Hepatocyte (in vitro differentiated cells): ENCODE measurements around the gene CFAP141. TPM values are rescaled to one million over a fixed set of nuclear protein-coding genes. Genes with fewer than 3 reads are reported as not detected.

ENCODE experiments used
- DNase-seq: peaks from one replicate; pipeline ENCODE4 v3.0.0-alpha.2; 2016; ENCODE audit warnings: low spot score
- H2AFZ ChIP-seq: fragments of 200-600 bp; sonication (generic); 2 replicates; pipeline ENCODE4 v1.6.0; 2016; ENCODE audit warnings: antibody characterized with exemption, mild to moderate bottlenecking
- H3K27ac ChIP-seq: fragments of 200-600 bp; sonication (generic); 2 replicates; pipeline ENCODE4 v1.5.1; 2016; ENCODE audit warnings: mild to moderate bottlenecking
- H3K27me3 ChIP-seq: fragments of 200-600 bp; sonication (generic); 2 replicates; pipeline ENCODE4 v1.6.1; 2016
- H3K36me3 ChIP-seq: fragments of 200-600 bp; sonication (generic); replicated peaks from 2 replicates; pipeline ENCODE4 v1.5.1; 2016; ENCODE audit warnings: low read depth; ENCODE audit not compliant: insufficient read depth
- H3K4me1 ChIP-seq: fragments of 200-600 bp; sonication (generic); 2 replicates; pipeline ENCODE4 v1.5.1; 2016; ENCODE audit warnings: mild to moderate bottlenecking, moderate library complexity; ENCODE audit not compliant: insufficient read depth
- H3K4me2 ChIP-seq: fragments of 200-600 bp; sonication (generic); 2 replicates; pipeline ENCODE4 v1.6.0; 2016
- H3K4me3 ChIP-seq: fragments of 200-600 bp; sonication (generic); 2 replicates; pipeline ENCODE4 v1.5.1; 2016; ENCODE audit warnings: mild to moderate bottlenecking
- H3K79me2 ChIP-seq: fragments of 200-600 bp; sonication (generic); 2 replicates; pipeline ENCODE4 v1.6.0; 2017; ENCODE audit warnings: mild to moderate bottlenecking
- H3K9me2 ChIP-seq: fragments of 200-600 bp; sonication (generic); replicated peaks from 2 replicates; pipeline ENCODE4 v1.6.0; 2017; ENCODE audit warnings: mild to moderate bottlenecking; ENCODE audit not compliant: insufficient read depth
- H3K9me3 ChIP-seq: fragments of 200-600 bp; sonication (generic); 2 replicates; pipeline ENCODE4 v1.5.1; 2016; ENCODE audit warnings: low read depth, mild to moderate bottlenecking
- H4K20me1 ChIP-seq: fragments of 200-600 bp; sonication (generic); 2 replicates; pipeline ENCODE4 v1.6.0; 2016; ENCODE audit warnings: mild to moderate bottlenecking; ENCODE audit not compliant: insufficient read depth, poor library complexity, severe bottlenecking
- EZH2 ChIP-seq: fragments of 200-600 bp; sonication (generic); IDR thresholded peaks from 2 replicates; pipeline ENCODE4 v1.6.1; 2016; ENCODE audit warnings: antibody characterized with exemption, mild to moderate bottlenecking, borderline replicate concordance
- EZH2phosphoT487 ChIP-seq: fragments of 200-600 bp; sonication (generic); IDR thresholded peaks from one replicate; pipeline ENCODE4 v1.6.1; 2018; ENCODE audit warnings: antibody characterized with exemption, mild to moderate bottlenecking, low read depth, moderate library complexity; ENCODE audit not compliant: unreplicated experiment, severe bottlenecking
- WGBS: methylation state at CpG from one replicate; pipeline ENCODE4 v1.1.6; 2016; ENCODE audit warnings: low lambda C conversion rate; ENCODE audit errors: missing lambda C conversion rate; 5-methylcytosine and 5-hydroxymethylcytosine counted together
- polyA plus RNA-seq: library from polyadenylated mRNA; unstranded; fragments of >200 nt; fragmentation: Nextera tagmentation; extraction: Ambion mirVana; gene quantifications from 2 replicates; pipeline ENCODE4 v1.2.1, GENCODE V29; 2016
- total RNA-seq: library from RNA; depleted of rRNA; stranded (reverse); fragments of >200 nt; gene quantifications from 2 replicates; pipeline ENCODE4 v1.2.3, GENCODE V29; 2014
- TF ChIP-seq, protein P1 (sequence below): fragments of 200-600 bp; sonication (generic); IDR thresholded peaks from 2 replicates; pipeline ENCODE4 v1.5.1; 2016; ENCODE audit warnings: antibody characterized with exemption, mild to moderate bottlenecking; ENCODE audit not compliant: poor library complexity

CFAP141 gene
- total and polyA plus RNA-seq, 2 experiments from 2014 or later, result not detected

DNA sequence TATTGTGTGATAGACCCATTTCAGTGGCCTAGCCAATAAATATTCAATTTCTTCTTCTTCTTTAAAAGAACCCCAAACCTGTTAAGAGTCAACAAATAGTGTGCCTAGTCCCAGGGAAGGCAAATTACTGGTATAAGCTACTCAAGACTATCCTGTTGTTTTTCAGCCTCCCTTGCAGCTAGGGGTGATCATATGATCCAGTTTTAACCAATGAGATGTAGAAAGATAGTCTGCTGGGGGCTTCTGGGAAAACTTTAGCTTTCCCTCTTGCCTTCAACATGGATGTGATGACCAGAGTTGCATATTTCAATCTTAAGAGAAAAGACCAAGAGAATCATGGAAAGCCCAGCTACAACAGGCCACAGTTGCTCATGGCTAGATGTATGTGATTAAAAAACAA lies 46.6 kb downstream of the CFAP141 start:
- Histone ChIP-seq H2AFZ (no peak overlapping the region), H3K4me3 (no peak overlapping the region), H4K20me1 (no peaks in the 10 kb centered on the region), H3K9me2 (no peaks in the 10 kb centered on the region), H3K79me2 (peaks cover 6% of the 10 kb centered on the region), H3K27me3 (no peaks in the 10 kb centered on the region), H3K27ac (no peak overlapping the region), H3K36me3 (peaks cover 4% of the 10 kb centered on the region), H3K4me1 (peaks cover 4% of the 10 kb centered on the region), H3K9me3 (no peaks in the 10 kb centered on the region), H3K4me2 (no peak overlapping the region)
- DNase-seq, result no peak
- TF ChIP-seq, protein P1, sequence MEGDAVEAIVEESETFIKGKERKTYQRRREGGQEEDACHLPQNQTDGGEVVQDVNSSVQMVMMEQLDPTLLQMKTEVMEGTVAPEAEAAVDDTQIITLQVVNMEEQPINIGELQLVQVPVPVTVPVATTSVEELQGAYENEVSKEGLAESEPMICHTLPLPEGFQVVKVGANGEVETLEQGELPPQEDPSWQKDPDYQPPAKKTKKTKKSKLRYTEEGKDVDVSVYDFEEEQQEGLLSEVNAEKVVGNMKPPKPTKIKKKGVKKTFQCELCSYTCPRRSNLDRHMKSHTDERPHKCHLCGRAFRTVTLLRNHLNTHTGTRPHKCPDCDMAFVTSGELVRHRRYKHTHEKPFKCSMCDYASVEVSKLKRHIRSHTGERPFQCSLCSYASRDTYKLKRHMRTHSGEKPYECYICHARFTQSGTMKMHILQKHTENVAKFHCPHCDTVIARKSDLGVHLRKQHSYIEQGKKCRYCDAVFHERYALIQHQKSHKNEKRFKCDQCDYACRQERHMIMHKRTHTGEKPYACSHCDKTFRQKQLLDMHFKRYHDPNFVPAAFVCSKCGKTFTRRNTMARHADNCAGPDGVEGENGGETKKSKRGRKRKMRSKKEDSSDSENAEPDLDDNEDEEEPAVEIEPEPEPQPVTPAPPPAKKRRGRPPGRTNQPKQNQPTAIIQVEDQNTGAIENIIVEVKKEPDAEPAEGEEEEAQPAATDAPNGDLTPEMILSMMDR, result no peak
- TF ChIP-seq EZH2phosphoT487 (no peak), EZH2 (no peak)

DNA sequence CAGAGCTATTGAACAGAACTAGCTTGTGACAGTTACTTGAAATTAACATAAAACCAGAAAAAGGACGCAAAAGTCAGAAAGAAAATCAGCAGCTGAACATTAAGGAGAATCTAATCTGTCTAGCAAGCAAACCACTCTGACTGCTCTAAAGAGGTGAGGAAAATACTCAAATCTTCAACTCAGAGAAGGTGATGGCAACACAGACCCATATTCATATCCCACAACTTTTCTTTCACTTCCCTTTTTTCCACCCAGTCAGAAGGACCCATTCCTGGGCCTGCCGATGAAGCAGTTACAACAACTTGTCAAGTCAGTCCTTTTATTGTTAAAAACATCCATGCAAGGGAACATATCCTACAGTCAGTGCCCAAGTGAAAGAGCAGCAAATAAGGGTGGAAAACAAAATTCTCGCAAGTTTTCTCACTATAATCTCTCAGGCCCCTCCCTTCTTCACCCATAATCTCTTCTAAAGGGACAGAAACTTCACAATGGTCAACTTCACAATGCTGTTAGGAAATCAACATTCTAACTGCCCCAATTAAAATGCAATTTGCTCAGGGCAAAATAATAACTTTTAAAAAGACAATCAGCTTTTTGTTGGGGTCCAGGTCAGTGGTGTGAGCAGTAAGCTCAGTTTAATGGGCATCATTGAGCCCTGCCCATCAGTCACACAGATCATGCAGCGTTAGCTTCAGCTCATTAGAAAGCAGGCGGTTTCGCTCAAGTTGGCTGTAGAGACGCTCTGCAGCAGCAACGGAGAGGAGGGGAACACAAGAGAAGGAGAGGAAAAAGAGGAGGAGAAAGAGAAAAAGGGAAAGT lies 47.6 kb downstream of the CFAP141 start:
- TF ChIP-seq, protein P1, result no peak
- no peak for TF ChIP-seq EZH2
- no peak for TF ChIP-seq EZH2phosphoT487
- peaks cover 6% of the 10 kb centered on the region for H3K79me2 ChIP-seq
- H3K9me3 ChIP-seq, result no peaks in the 10 kb centered on the region
- no peaks in the 10 kb centered on the region for H4K20me1 ChIP-seq
- WGBS, result 92% methylated on average over 8 of the region's 8 CpGs
- H3K27ac ChIP-seq, result peak overlapping the region; percentile 11
- peaks cover 4% of the 10 kb centered on the region for H3K36me3 ChIP-seq
- no peak for DNase-seq
- H3K4me2 ChIP-seq, result no peak overlapping the region
- H3K9me2 ChIP-seq, result no peaks in the 10 kb centered on the region
- no peak overlapping the region for H3K4me3 ChIP-seq
- H3K4me1 ChIP-seq, result peaks cover 4% of the 10 kb centered on the region
- H2AFZ ChIP-seq, result no peak overlapping the region
- H3K27me3 ChIP-seq, result no peaks in the 10 kb centered on the region

DNA sequence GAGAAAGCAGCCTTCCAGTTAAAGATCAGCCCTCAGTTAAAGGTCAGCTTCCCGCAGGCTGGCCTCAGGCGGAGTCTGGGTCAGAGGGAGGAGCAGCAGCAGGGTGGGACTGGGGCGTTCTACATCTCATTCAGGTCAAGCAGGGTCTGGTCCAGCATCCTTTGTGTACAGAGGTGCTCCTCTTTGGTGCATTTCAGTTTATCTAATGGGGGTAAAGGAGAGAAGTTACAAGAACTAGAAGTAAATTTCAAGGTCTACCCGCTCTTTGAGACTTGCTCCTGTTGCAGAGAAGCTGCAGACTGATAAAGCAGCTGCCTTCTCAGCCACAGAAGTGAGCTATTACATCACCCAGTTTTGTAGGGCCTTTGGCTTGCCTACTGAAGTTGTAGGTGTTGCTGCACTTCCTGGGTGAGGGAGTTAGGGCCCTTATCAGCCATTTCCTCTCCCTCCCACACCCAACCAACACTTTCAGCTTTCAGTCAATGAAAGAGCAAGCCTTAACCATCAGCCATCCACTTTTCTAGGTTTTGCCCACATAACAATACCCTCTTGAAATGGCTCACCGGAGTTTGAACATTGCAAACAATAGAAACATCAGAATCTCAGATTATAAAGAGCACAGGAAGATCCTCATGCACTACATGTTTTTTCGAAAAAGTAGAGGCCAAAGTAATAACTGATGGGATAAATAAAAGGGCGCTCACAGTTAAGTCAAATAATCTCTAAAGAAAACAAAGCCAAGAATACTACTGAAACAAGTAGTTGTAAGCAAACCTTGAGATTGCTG lies 48.4 kb downstream of the CFAP141 start:
- H3K36me3 ChIP-seq, result peaks cover 4% of the 10 kb centered on the region
- H2AFZ ChIP-seq, result no peak overlapping the region
- no peaks in the 10 kb centered on the region for H3K27me3 ChIP-seq
- H3K4me3 ChIP-seq, result no peak overlapping the region
- WGBS, result 77% methylated on average over 7 of the region's 7 CpGs
- H4K20me1 ChIP-seq, result no peaks in the 10 kb centered on the region
- H3K4me2 ChIP-seq, result no peak overlapping the region
- H3K9me2 ChIP-seq, result no peaks in the 10 kb centered on the region
- peaks cover 6% of the 10 kb centered on the region for H3K79me2 ChIP-seq
- no peaks in the 10 kb centered on the region for H3K9me3 ChIP-seq
- peak overlapping the region; percentile 11 for H3K27ac ChIP-seq
- no peak for TF ChIP-seq EZH2
- TF ChIP-seq, protein P1, result no peak
- no peak for TF ChIP-seq EZH2phosphoT487
- H3K4me1 ChIP-seq, result peaks cover 4% of the 10 kb centered on the region
- peak; percentile 29 for DNase-seq
